GM10248 (cell line): ENCODE measurements around the gene DTD2.
"Not testable (repeated sequence)": the region's sequence is repeated elsewhere in the genome, so short reads cannot be mapped to it uniquely, and the experiment has no call there.

Experiments used
- CTCF ChIA-PET: fragments of 300-600 bp; sonication (Branson Sonifier 250); formaldehyde crosslinking; extraction: SDS; loops from one replicate; lab custom pipeline; 2021; ENCODE audit warnings: antibody characterized with exemption; lab: Yijun Ruan, JAX
- POLR2A ChIA-PET: fragments of 350-650 bp; sonication (Branson Sonifier 250); formaldehyde crosslinking; extraction: SDS; loops from one replicate; lab custom pipeline; 2020; ENCODE audit warnings: antibody characterized with exemption; lab: Yijun Ruan, JAX
- DNase-seq: peaks from one replicate; pipeline ENCODE4 v3.0.0; 2012; ENCODE audit errors: extremely low spot score
- CTCF ChIP-seq: IDR thresholded peaks from 2 replicates; pipeline ENCODE4 v1.5.1; 2012; ENCODE audit warnings: mild to moderate bottlenecking, low read depth; ENCODE audit errors: extremely low read depth, missing control alignments, control extremely low read depth

Gene DTD2

GRCh38 chr14:31466554-31466953 lies 9.2 kb upstream of the DTD2 start:
- no peak for TF ChIP-seq CTCF
- ChIA-PET CTCF (no interaction called here), POLR2A (no interaction called here)
- no peak for DNase-seq

GRCh38 chr14:31465111-31465510 lies 7.8 kb upstream of the DTD2 start:
- no peak for DNase-seq
- POLR2A ChIA-PET: no interaction called here
- CTCF ChIA-PET: no interaction called here
- no peak for TF ChIP-seq CTCF

GRCh38 chr14:31462450-31462849 lies 5.1 kb upstream of the DTD2 start:
- DNase-seq, POLR2A ChIA-PET: not testable (repeated sequence)
- CTCF ChIA-PET: interaction anchor here (0.8 kb wide), 1 partner anchor 12 kb away, joined by 3 read pairs; no protein-coding TSS in a partner anchor

- ChIA-PET POLR2A (no interaction called here), CTCF (no interaction called here)
- DNase-seq: no peak
- no peak for TF ChIP-seq CTCF
Measured at GRCh38 chr14:31461545-31461944, 4.2 kb upstream of the DTD2 start.

GRCh38 chr14:31457665-31458659 lies 656 bp upstream of the DTD2 start:
- CTCF ChIA-PET: interaction anchor here (0.7 to 3.0 kb wide), 12 partner anchors 9 to 365 kb away, joined by 3 to 14 read pairs (median 3); partner anchors contain the start of genes HEATR5A and HECTD1
- POLR2A ChIA-PET: interaction anchor here (1.0 kb wide), 1 partner anchor 37 kb away, joined by 7 read pairs; the partner anchor contains the start of gene HEATR5A
- no peak for DNase-seq
- no peak for TF ChIP-seq CTCF

GRCh38 chr14:31449971-31450610 lies 7.2 kb downstream of the DTD2 start:
- DNase-seq: peak; percentile 33
- ChIA-PET CTCF (interaction anchor here (0.6 to 3.1 kb wide), 13 partner anchors 8 to 576 kb away, joined by 3 to 15 read pairs (median 3); partner anchors contain the start of genes COCH, DTD2, HEATR5A and HECTD1), POLR2A (no interaction called here)
- TF ChIP-seq CTCF: peak; percentile 50
